GM10248 (cell line): ENCODE results near the gene RPP21.

Source experiments
- CTCF ChIA-PET: fragments of 300-600 bp; sonication (Branson Sonifier 250); formaldehyde crosslinking; extraction: SDS; loops from one replicate; lab custom pipeline; 2021; ENCODE audit warnings: antibody characterized with exemption; lab: Yijun Ruan, JAX
- POLR2A ChIA-PET: fragments of 350-650 bp; sonication (Branson Sonifier 250); formaldehyde crosslinking; extraction: SDS; loops from one replicate; lab custom pipeline; 2020; ENCODE audit warnings: antibody characterized with exemption; lab: Yijun Ruan, JAX
- DNase-seq: peaks from one replicate; pipeline ENCODE4 v3.0.0; 2012; ENCODE audit errors: extremely low spot score
- CTCF ChIP-seq: IDR thresholded peaks from 2 replicates; pipeline ENCODE4 v1.5.1; 2012; ENCODE audit warnings: mild to moderate bottlenecking, low read depth; ENCODE audit errors: extremely low read depth, missing control alignments, control extremely low read depth

RPP21 gene

GRCh38 chr6:30312676-30313321 lies 32.2 kb upstream of the RPP21 start:
- no peak for DNase-seq
- ChIA-PET CTCF (interaction anchor here (1.0 kb wide), 1 partner anchor 14 kb away, joined by 3 read pairs; the partner anchor contains the start of gene TRIM39), POLR2A (interaction anchor here (0.7 kb wide), 1 partner anchor 13 kb away, joined by 3 read pairs; no protein-coding TSS in a partner anchor)
- no peak for TF ChIP-seq CTCF

GRCh38 chr6:30315156-30315555 lies 29.8 kb upstream of the RPP21 start:
- CTCF ChIA-PET, result interaction anchor here (1.3 to 1.5 kb wide), 3 partner anchors 9 to 12 kb away, joined by 4 to 6 read pairs (median 4); no protein-coding TSS in a partner anchor
- DNase-seq, result no peak
- POLR2A ChIA-PET, result interaction anchor here (1.0 kb wide), 1 partner anchor 11 kb away, joined by 3 read pairs; the partner anchor contains the start of gene TRIM39
- TF ChIP-seq CTCF, result no peak

GRCh38 chr6:30317913-30318589 lies 26.9 kb upstream of the RPP21 start:
- no peak for TF ChIP-seq CTCF
- ChIA-PET CTCF (interaction anchor here (1.9 to 2.2 kb wide), 2 partner anchors 13 to 40 kb away, joined by 5 to 8 read pairs; no protein-coding TSS in a partner anchor), POLR2A (no interaction called here)
- DNase-seq, result no peak

GRCh38 chr6:30319146-30319835 lies 25.7 kb upstream of the RPP21 start:
- DNase-seq, result no peak
- POLR2A ChIA-PET, result no interaction called here
- no peak for TF ChIP-seq CTCF
- CTCF ChIA-PET, result no interaction called here

GRCh38 chr6:30321692-30322388 lies 23.1 kb upstream of the RPP21 start:
- POLR2A ChIA-PET, result no interaction called here

More at GRCh38 chr6:30321692-30322388, 23.1 kb upstream of the RPP21 start:
- CTCF ChIA-PET, result no interaction called here
- no peak for DNase-seq
- no peak for TF ChIP-seq CTCF
